Natural killer cell (primary cell): ENCODE results near the gene CASP9. TPM values are rescaled to one million over a fixed set of nuclear protein-coding genes. Genes with fewer than 3 reads are reported as not detected.
A peak's percentile ranks its signal among the peaks of the same experiment; 100 is the strongest.

Experiments
- ATAC-seq, 3 donors: fragments of 150-1000 bp in 2 of 3; fragments of 200-7000 bp in 1 of 3; cut with Tn5 transposase; 1 replicate in 1 of 3; 2 replicates in 2 of 3; pipeline ENCODE4 v1.10.0; 2021; ENCODE audit warnings: mild to moderate bottlenecking in 2 of 3, moderate library complexity in 2 of 3
- DNase-seq, 2 donors: peaks; one replicate each; pipeline versions ENCODE4 v3.0.0 to v3.0.0-alpha.2; 2013 to 2021; ENCODE audit warnings: mixed read lengths in 1 of 2
- H3K27ac ChIP-seq: one replicate; pipeline ENCODE4 v1.5.1; 2013; ENCODE audit warnings: mild to moderate bottlenecking, low read length
- H3K27me3 ChIP-seq: one replicate; pipeline ENCODE4 v1.6.1; 2013; ENCODE audit warnings: low read length; ENCODE audit not compliant: control insufficient read depth, insufficient read depth
- H3K36me3 ChIP-seq: one replicate; pipeline ENCODE4 v1.6.1; 2013; ENCODE audit warnings: low read length; ENCODE audit not compliant: control insufficient read depth, insufficient read depth
- H3K4me1 ChIP-seq: one replicate; pipeline ENCODE4 v1.6.1; 2013; ENCODE audit warnings: low read length; ENCODE audit not compliant: control insufficient read depth, insufficient read depth
- H3K4me3 ChIP-seq: one replicate; pipeline ENCODE4 v1.5.1; 2013; ENCODE audit warnings: low read length
- H3K9me3 ChIP-seq: one replicate; pipeline ENCODE4 v1.6.1; 2013; ENCODE audit warnings: low read length; ENCODE audit not compliant: control insufficient read depth, insufficient read depth
- H3K27ac Mint-ChIP-seq, 2 donors: one replicate each; pipeline ENCODE4 v1.8.0; 2022; ENCODE audit warnings: mild to moderate bottlenecking in 2 of 2, mixed read lengths in 2 of 2, moderate library complexity in 1 of 2
- H3K27me3 Mint-ChIP-seq, 2 donors: one replicate each; pipeline ENCODE4 v1.8.0; 2022; ENCODE audit warnings: low read depth in 2 of 2, mixed read lengths in 2 of 2
- H3K36me3 Mint-ChIP-seq: one replicate; pipeline ENCODE4 v1.8.0; 2022; ENCODE audit warnings: mixed read lengths
- H3K4me1 Mint-ChIP-seq, 2 donors: one replicate each; pipeline ENCODE4 v1.8.0; 2022; ENCODE audit warnings: mixed read lengths in 2 of 2
- H3K4me3 Mint-ChIP-seq: one replicate; pipeline ENCODE4 v1.8.0; 2022; ENCODE audit warnings: mild to moderate bottlenecking, moderate library complexity, mixed read lengths
- H3K9me3 Mint-ChIP-seq, 2 donors: one replicate each; pipeline ENCODE4 v1.8.0; 2022; ENCODE audit warnings: mixed read lengths in 2 of 2
- WGBS: methylation state at CpG from one replicate; pipeline ENCODE4 v1.1.7; 2013; ENCODE audit warnings: missing lambda C conversion rate; ENCODE audit not compliant: insufficient coverage; 5-methylcytosine and 5-hydroxymethylcytosine counted together
- intact Hi-C: fragments of 100-400 bp; cut with micrococcal nuclease; formaldehyde crosslinking; loops from one replicate; pipeline ENCODE4 v1.14.2; 2022
- total RNA-seq, 4 donors: library from RNA; stranded (reverse); fragments of 120-200 nt in 1 of 4; gene quantifications; one replicate each; pipeline versions ENCODE4 v1.2.3 to v1.2.4, GENCODE V29; 2013 to 2022
- TF ChIP-seq, protein P1 (sequence below): fragments of 200-600 bp; IDR thresholded peaks from one replicate; pipeline ENCODE4 v1.8.0; 2022; ENCODE audit warnings: antibody characterized with exemption

The CASP9 gene
- 10 to 100 TPM; 13.4 to 20.5 (median 13.5) TPM for total RNA-seq
- 14.2 TPM for total RNA-seq (2013)

DNA sequence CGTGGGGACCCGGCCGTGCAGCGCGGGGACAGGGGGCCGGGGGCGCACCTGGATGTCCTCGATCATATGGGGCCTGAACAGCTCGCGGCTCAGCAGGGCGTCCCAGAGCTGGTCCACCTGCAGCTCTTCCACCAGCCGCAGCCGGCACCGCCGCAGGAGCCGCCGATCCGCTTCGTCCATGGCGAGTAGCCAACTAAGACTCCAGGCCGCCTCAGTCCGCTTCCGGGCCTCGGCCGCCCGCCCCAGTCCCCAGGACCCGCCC, at the start of gene CASP9:
TSS of gene CASP9 (minus strand) at position 195 of the 262 bp plus-strand sequence. CDS start at position 180, 15 bp downstream.
- Histone ChIP-seq H3K27ac (peak within 1 kb of the TSS; percentile 100), H3K9me3 (no peaks in the 10 kb centered on the region), H3K36me3 (no peaks in the 10 kb centered on the region), H3K4me3 (peak within 1 kb of the TSS; percentile 81), H3K4me1 (peaks cover 30% of the 10 kb centered on the region), H3K27me3 (no peaks in the 10 kb centered on the region)
- Mint-ChIP-seq H3K27me3 (no peaks in the 10 kb centered on the region), H3K4me3 (peak within 1 kb of the TSS; percentile 94), H3K4me1 (peaks cover 43 to 48% of the 10 kb centered on the region in 2 donors), H3K27ac (peak within 1 kb of the TSS; percentile 96 to 100), H3K36me3 (no peaks in the 10 kb centered on the region), H3K9me3 (no peaks in the 10 kb centered on the region)
- TF ChIP-seq, protein P1, sequence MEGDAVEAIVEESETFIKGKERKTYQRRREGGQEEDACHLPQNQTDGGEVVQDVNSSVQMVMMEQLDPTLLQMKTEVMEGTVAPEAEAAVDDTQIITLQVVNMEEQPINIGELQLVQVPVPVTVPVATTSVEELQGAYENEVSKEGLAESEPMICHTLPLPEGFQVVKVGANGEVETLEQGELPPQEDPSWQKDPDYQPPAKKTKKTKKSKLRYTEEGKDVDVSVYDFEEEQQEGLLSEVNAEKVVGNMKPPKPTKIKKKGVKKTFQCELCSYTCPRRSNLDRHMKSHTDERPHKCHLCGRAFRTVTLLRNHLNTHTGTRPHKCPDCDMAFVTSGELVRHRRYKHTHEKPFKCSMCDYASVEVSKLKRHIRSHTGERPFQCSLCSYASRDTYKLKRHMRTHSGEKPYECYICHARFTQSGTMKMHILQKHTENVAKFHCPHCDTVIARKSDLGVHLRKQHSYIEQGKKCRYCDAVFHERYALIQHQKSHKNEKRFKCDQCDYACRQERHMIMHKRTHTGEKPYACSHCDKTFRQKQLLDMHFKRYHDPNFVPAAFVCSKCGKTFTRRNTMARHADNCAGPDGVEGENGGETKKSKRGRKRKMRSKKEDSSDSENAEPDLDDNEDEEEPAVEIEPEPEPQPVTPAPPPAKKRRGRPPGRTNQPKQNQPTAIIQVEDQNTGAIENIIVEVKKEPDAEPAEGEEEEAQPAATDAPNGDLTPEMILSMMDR: no peak
- intact Hi-C loops: no loop called here
- WGBS: under 1% methylated on average over 27 of the region's 27 CpGs
- DNase-seq (no peak), ATAC-seq (no peak)

DNA sequence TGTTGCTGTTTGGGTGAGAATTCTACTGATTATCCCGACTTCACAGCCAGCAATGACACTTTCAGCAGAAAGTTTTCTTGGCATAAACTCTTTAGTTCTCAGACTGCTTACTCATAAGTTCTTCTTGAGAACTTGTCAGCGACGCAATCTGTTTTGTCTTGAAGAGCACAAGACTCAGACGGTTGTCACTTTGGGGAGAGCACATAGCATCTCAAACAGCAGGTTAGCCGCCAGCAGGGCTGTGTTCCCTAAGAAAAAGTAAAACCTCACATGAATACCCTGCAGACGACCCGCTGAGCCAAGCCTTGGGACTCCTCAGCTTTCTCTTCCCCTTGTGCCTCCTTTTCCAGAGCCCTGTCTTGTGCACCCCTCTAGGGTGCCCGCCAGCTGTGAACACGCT, 49.5 kb upstream of the CASP9 start:
- intact Hi-C loops: no loop called here
- H3K27ac ChIP-seq: no peak overlapping the region
- TF ChIP-seq, protein P1: no peak

GRCh38 chr1:15571266-15571665, 47.3 kb upstream of the CASP9 start:
- Histone ChIP-seq H3K27me3 (no peaks in the 10 kb centered on the region), H3K36me3 (peaks cover 37% of the 10 kb centered on the region), H3K4me1 (no peaks in the 10 kb centered on the region), H3K4me3 (no peak overlapping the region), H3K9me3 (no peaks in the 10 kb centered on the region), H3K27ac (no peak overlapping the region)
- H3K4me3 Mint-ChIP-seq: no peak overlapping the region
- peak overlapping the region in 1 of 2 donors; percentile 22 for H3K27ac Mint-ChIP-seq
- no peak for ATAC-seq
- no peaks in the 10 kb centered on the region for H3K4me1 Mint-ChIP-seq
- no peak for DNase-seq
- H3K36me3 Mint-ChIP-seq: peaks cover 8% of the 10 kb centered on the region
- H3K27me3 Mint-ChIP-seq: no peaks in the 10 kb centered on the region
- intact Hi-C loops: no loop called here
- no peaks in the 10 kb centered on the region for H3K9me3 Mint-ChIP-seq
- TF ChIP-seq, protein P1: no peak

More for the DNA sequence above, 49.5 kb upstream of the CASP9 start:
- H3K36me3 ChIP-seq: peaks cover 16% of the 10 kb centered on the region
- DNase-seq (no peak), ATAC-seq (no peak)
- WGBS: 94% methylated on average over 8 of the region's 9 CpGs
- no peaks in the 10 kb centered on the region for H3K9me3 Mint-ChIP-seq
- H3K27ac Mint-ChIP-seq: no peak overlapping the region
- peaks cover 0 to 1% of the 10 kb centered on the region in 2 donors for H3K4me1 Mint-ChIP-seq
- H3K4me3 ChIP-seq: no peak overlapping the region
- no peaks in the 10 kb centered on the region for H3K27me3 Mint-ChIP-seq
- no peaks in the 10 kb centered on the region for H3K9me3 ChIP-seq
- no peaks in the 10 kb centered on the region for H3K36me3 Mint-ChIP-seq
- no peak overlapping the region for H3K4me3 Mint-ChIP-seq
- peaks cover 1% of the 10 kb centered on the region for H3K4me1 ChIP-seq
- H3K27me3 ChIP-seq: no peaks in the 10 kb centered on the region

DNA sequence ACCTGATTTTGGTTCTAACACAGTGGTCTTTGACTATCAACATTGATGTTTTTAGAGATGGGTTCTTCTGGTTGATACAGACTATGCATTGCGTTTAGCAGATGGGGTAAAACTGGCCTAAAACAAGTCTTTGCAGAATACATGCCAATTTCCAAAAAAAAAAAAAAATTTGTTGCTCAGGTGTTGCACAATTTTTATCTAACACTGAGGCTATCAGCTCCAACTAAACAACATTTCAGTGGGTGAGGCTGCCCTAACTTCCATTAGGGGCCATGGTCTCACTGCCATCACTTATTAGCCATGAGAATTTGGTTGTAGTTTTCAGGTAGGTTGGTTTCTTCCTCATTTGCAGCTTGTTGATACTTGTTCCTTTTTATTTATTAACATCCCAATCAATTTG, 46.8 kb upstream of the CASP9 start:
- H3K36me3 Mint-ChIP-seq: peaks cover 8% of the 10 kb centered on the region

More for the DNA sequence above, 46.8 kb upstream of the CASP9 start:
- H3K27ac Mint-ChIP-seq: no peak overlapping the region
- no peak for DNase-seq
- no peaks in the 10 kb centered on the region for H3K27me3 ChIP-seq
- no peaks in the 10 kb centered on the region for H3K27me3 Mint-ChIP-seq
- peaks cover 41% of the 10 kb centered on the region for H3K36me3 ChIP-seq
- H3K4me3 ChIP-seq: no peak overlapping the region
- H3K9me3 Mint-ChIP-seq: no peaks in the 10 kb centered on the region
- no peaks in the 10 kb centered on the region for H3K9me3 ChIP-seq
- TF ChIP-seq, protein P1: no peak
- no peaks in the 10 kb centered on the region for H3K4me1 Mint-ChIP-seq
- intact Hi-C loops: no loop called here
- no peak overlapping the region for H3K27ac ChIP-seq
- 100% methylated on average over 1 of the region's 1 CpG for WGBS
- no peak for ATAC-seq
- H3K4me3 Mint-ChIP-seq: no peak overlapping the region
- H3K4me1 ChIP-seq: no peaks in the 10 kb centered on the region
